Measurements from ENCODE around the gene SMARCA2.

The SMARCA2 gene

DNA sequence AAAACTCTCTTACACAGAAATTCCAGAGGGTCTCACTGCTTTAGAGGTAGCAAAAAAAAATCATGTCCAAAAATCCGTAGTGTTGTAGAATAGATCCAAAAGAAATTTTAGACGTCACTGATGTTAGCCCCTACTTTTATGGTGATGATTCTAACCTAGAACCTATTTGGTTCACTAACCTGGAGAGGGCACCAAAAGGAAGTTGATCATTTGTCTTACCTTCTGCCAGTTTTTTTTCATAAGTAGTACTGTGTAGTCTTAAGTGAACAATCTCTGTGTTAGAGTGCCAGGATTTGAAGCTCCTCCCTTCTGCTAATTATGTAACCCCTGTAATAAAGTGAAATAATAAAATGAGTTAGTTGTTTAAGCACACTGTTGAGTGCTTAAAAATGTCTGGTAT, 215.2 kb downstream of the SMARCA2 start:
- H4K20me1 ChIP-seq (ENCODE audit: insufficient read depth, low read length), result no peaks in the 10 kb centered on the region

GRCh38 chr9:2231101-2231500, 216.0 kb downstream of the SMARCA2 start:
- H4K20me1 ChIP-seq (ENCODE audit: insufficient read depth, low read length), result no peaks in the 10 kb centered on the region
- H2AFZ ChIP-seq (ENCODE audit: low read depth, low read length), result no peak overlapping the region
- no peak overlapping the region for H3K9ac ChIP-seq (ENCODE audit: low read length)
- no peaks in the 10 kb centered on the region for H3K79me2 ChIP-seq (ENCODE audit: low read length)
- no peaks in the 10 kb centered on the region for H3K9me3 ChIP-seq (ENCODE audit: insufficient read depth, low read length)
- peaks cover 23% of the 10 kb centered on the region for H3K4me1 ChIP-seq (ENCODE audit: low read length)
- H3K27ac ChIP-seq (ENCODE audit: low read length), result no peak overlapping the region
- no peaks in the 10 kb centered on the region for H3K27me3 ChIP-seq (ENCODE audit: low read depth, low read length)
- H3K36me3 ChIP-seq (replicated peaks; ENCODE audit: low read depth, low read length), result no peaks in the 10 kb centered on the region
- H3K4me2 ChIP-seq (ENCODE audit: low read length), result no peak overlapping the region
- TF ChIP-seq CTCF (IDR thresholded peaks at IDR 0.05; ENCODE audit: low read depth, low read length) (no peak), EZH2phosphoT487 (IDR thresholded peaks at IDR 0.05; ENCODE audit: low read depth) (no peak)
- H3K4me3 ChIP-seq (ENCODE audit: low read length), result no peak overlapping the region

More for the DNA sequence above, 215.2 kb downstream of the SMARCA2 start:
- no peaks in the 10 kb centered on the region for H3K27me3 ChIP-seq (ENCODE audit: low read depth, low read length)
- H3K4me1 ChIP-seq (ENCODE audit: low read length), result peaks cover 23% of the 10 kb centered on the region
- H3K9me3 ChIP-seq (ENCODE audit: insufficient read depth, low read length), result no peaks in the 10 kb centered on the region
- TF ChIP-seq CTCF (IDR thresholded peaks at IDR 0.05; ENCODE audit: low read depth, low read length) (peak; percentile 40), EZH2phosphoT487 (IDR thresholded peaks at IDR 0.05; ENCODE audit: low read depth) (no peak)
- H3K4me3 ChIP-seq (ENCODE audit: low read length), result no peak overlapping the region
- H3K79me2 ChIP-seq (ENCODE audit: low read length), result no peaks in the 10 kb centered on the region
- no peak overlapping the region for H3K9ac ChIP-seq (ENCODE audit: low read length)
- no peak overlapping the region; the same call in 1 of the 2 replicates for H3K4me2 ChIP-seq (ENCODE audit: low read length)
- H3K36me3 ChIP-seq (replicated peaks; ENCODE audit: low read depth, low read length), result no peaks in the 10 kb centered on the region
- no peak overlapping the region for H3K27ac ChIP-seq (ENCODE audit: low read length)
- no peak overlapping the region for H2AFZ ChIP-seq (ENCODE audit: low read depth, low read length)

GRCh38 chr9:2231829-2232228, 216.7 kb downstream of the SMARCA2 start:
- Histone ChIP-seq H3K36me3 (replicated peaks; ENCODE audit: low read depth, low read length) (no peaks in the 10 kb centered on the region), H3K4me3 (ENCODE audit: low read length) (no peak overlapping the region), H3K9ac (ENCODE audit: low read length) (no peak overlapping the region), H3K79me2 (ENCODE audit: low read length) (no peaks in the 10 kb centered on the region), H3K9me3 (ENCODE audit: insufficient read depth, low read length) (no peaks in the 10 kb centered on the region), H4K20me1 (ENCODE audit: insufficient read depth, low read length) (no peaks in the 10 kb centered on the region), H3K4me2 (ENCODE audit: low read length) (no peak overlapping the region), H3K27me3 (ENCODE audit: low read depth, low read length) (no peaks in the 10 kb centered on the region), H3K4me1 (ENCODE audit: low read length) (peaks cover 23% of the 10 kb centered on the region), H2AFZ (ENCODE audit: low read depth, low read length) (no peak overlapping the region), H3K27ac (ENCODE audit: low read length) (no peak overlapping the region)
- TF ChIP-seq EZH2phosphoT487 (IDR thresholded peaks at IDR 0.05; ENCODE audit: low read depth) (no peak), CTCF (IDR thresholded peaks at IDR 0.05; ENCODE audit: low read depth, low read length) (no peak)

GRCh38 chr9:2233274-2233673, 218.1 kb downstream of the SMARCA2 start:
- peaks cover 22% of the 10 kb centered on the region for H3K4me1 ChIP-seq (ENCODE audit: low read length)
- no peak overlapping the region for H3K4me3 ChIP-seq (ENCODE audit: low read length)
- no peaks in the 10 kb centered on the region for H3K36me3 ChIP-seq (replicated peaks; ENCODE audit: low read depth, low read length)
- TF ChIP-seq EZH2phosphoT487 (IDR thresholded peaks at IDR 0.05; ENCODE audit: low read depth), result no peak
- no peaks in the 10 kb centered on the region for H4K20me1 ChIP-seq (ENCODE audit: insufficient read depth, low read length)
- H3K9me3 ChIP-seq (ENCODE audit: insufficient read depth, low read length), result no peaks in the 10 kb centered on the region
- no peaks in the 10 kb centered on the region for H3K79me2 ChIP-seq (ENCODE audit: low read length)
- no peak overlapping the region for H3K4me2 ChIP-seq (ENCODE audit: low read length)
- no peak overlapping the region for H3K27ac ChIP-seq (ENCODE audit: low read length)
- no peaks in the 10 kb centered on the region for H3K27me3 ChIP-seq (ENCODE audit: low read depth, low read length)
- no peak overlapping the region for H2AFZ ChIP-seq (ENCODE audit: low read depth, low read length)
- no peak overlapping the region for H3K9ac ChIP-seq (ENCODE audit: low read length)

Data from OCI-LY3 (cell line).